HG03558 (cell line): ENCODE results near the gene PCBP3.

Experiments
- ATAC-seq: cut with Tn5 transposase; IDR thresholded peaks from one replicate; pipeline ENCODE4 v1.9.1; 2021; ENCODE audit warnings: moderate number of reproducible peaks; ENCODE audit not compliant: unreplicated experiment; ENCODE audit errors: extremely low read depth

Gene PCBP3

DNA sequence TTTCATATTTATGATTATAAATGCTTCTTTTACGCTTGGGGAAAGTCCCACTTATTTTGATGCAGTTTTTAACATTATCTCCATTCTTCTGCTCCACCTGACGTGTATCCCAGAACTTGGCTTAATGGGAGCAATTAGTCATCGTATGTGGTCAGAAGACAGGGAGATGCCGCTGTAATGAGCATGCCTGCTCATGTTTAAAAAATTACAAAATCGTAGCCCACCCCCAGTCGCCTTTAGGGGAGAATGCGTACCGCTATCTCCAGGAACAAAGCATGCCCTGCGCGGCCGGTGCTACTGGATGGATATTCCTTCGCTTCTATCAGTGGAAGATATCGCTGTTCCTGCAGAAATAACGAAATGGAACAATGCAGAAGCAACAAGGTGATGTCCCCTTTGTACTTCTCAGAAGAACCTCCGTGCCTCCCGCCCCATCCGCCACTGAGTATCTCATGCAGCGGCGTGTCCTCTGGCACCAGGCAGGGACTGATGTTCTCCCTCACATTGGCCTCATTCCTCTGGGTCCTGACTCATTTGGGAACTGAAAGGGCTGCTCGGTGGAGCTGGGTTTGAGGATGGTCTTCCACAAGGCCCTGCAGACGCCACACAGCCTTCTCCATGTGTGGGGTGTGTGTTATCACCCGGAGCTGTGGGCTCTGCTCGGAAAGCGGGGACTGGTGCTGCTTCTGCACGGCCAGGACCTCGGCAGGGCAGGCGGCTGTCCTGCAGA lies 221.7 kb downstream of the PCBP3 start:
- no peak for ATAC-seq

- ATAC-seq, result no peak
Measured at GRCh38 chr21:45866551-45866950, 223.0 kb downstream of the PCBP3 start.

- no peak for ATAC-seq
Measured at GRCh38 chr21:45867041-45867666, 223.6 kb downstream of the PCBP3 start.

GRCh38 chr21:45867671-45868081 lies 224.2 kb downstream of the PCBP3 start:
- ATAC-seq, result no peak

- ATAC-seq, result no peak
Measured at GRCh38 chr21:45868086-45868485, 224.6 kb downstream of the PCBP3 start.

DNA sequence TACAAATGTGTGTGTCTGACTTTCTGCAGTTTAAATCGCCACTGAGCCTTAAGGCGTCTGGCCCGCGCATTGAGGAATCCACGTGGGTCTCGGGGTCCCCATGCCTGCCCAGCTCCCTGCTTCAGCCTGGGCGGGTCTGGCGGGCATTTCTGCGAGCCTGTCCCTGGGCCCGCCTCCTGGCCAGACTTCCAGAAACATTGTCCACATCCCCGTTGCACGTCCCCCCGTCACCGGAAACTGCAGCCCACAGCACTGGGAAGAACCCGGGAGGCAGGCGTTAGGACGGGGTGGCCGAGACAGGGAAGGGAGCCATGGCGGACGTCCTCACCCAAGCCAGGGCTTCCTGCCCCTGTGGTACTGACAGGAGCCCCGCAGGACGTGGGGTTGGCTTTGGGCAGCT lies 225.0 kb downstream of the PCBP3 start:
- no peak for ATAC-seq

GRCh38 chr21:45869121-45870007 lies 225.8 kb downstream of the PCBP3 start:
- no peak for ATAC-seq

DNA sequence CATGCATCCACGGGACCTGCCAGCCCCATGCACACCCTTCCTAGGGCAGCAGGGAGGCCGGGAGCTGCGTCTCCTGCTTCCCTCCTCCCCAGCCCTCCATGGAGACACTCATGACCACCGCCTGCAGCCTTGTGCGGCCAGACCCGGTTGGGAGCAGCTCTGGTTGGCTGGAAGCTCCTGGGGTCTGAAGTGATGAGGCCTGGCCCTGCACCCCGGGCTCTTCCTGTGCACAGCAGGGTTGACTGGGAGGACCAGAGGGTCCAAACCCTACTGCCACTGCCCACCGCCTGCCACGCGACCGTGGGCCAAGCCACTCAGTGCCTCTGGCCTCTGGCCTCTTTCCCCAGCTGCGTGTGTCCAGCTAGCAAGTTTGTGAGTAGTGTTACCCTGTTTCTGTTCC lies 226.9 kb downstream of the PCBP3 start:
- ATAC-seq, result no peak

DNA sequence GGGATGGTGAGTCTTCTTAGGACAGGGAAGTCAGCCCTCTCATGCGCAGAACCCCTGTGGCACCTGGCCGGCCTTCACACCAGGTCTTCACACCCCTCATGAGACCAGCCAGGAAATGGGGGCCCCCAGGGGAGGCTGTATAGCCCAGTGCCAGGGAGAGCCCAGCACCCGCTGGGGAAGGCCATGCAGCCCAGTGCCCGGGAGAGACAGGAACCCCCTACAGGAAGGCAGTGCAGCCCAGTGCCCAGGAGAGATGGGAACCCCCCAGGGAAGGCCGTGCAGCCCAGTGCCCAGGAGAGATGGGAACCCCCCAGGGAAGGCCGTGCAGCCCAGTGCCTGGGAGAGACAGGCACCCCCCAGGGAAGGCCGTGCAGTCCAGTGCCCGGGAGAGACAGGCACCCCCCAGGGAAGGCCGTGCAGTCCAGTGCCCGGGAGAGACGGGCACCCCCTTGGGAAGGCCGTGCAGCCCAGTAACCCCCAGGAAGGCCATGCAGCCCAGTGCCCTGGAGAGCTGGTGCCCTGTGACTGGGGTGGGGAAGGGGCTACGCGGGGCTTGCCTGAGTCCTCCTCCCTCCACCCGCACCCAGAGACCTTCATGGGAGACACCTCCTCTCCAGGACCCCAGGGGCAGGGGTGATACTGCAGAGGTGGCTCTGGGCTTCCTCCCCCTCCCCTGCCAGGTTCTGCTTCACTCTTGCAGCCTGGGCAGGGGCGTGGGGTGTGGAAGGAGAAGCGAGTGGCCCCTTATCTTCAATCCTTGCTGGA lies 227.5 kb downstream of the PCBP3 start:
- ATAC-seq, result no peak

DNA sequence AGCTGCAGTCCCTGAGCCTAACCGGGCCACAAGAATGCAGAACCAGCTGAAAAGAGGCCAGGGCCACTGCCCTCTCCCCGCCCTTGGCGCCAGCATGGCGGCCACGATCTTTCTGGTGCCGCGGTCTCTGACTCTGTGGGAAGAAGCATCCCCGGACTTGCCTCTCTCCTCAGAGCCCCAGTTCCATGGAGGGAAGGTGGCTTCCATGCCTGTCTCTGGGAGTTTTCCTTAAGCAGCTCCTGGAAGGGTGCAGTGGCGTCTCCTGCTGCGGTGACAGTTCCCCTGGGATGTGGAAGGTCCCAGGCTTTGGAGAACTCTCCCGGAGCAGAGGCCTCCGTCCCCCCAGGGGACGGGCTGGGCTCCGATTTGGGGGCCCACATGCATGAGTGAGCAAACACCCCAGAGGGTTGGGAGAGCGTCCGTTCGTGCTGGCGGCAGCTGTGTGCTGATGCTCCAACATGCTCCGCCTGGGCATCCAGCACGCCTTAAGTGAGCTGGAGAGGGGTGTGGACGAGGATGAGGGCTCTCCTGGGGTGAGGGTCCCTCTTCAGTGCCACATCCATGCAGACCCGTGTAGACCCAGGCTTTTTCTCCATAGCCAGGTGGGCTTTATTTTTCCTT lies 228.2 kb downstream of the PCBP3 start:
- ATAC-seq, result no peak

GRCh38 chr21:45872471-45872870 lies 228.9 kb downstream of the PCBP3 start:
- no peak for ATAC-seq

GRCh38 chr21:45872902-45873301 lies 229.4 kb downstream of the PCBP3 start:
- ATAC-seq, result no peak

- ATAC-seq, result no peak
Measured at GRCh38 chr21:45873418-45873817, 229.9 kb downstream of the PCBP3 start.

DNA sequence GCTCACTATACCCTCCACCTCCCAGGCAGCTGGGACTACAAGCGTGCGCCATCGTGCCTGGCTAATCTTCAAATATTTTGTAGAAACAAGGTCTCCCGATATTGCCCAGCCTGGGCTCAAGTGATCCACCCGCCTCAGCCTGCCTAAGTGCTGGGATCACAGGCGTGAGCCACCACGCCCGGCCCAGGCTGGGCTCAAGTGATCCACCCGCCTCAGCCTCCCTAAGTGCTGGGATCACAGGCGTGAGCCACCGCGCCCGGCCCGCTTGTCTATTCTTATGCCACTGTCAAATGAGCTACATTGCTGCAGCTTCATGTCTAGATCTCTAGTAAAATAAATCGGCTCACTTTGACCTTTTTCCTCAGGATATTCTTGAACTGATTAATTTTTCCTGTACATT lies 230.3 kb downstream of the PCBP3 start:
- no peak for ATAC-seq

DNA sequence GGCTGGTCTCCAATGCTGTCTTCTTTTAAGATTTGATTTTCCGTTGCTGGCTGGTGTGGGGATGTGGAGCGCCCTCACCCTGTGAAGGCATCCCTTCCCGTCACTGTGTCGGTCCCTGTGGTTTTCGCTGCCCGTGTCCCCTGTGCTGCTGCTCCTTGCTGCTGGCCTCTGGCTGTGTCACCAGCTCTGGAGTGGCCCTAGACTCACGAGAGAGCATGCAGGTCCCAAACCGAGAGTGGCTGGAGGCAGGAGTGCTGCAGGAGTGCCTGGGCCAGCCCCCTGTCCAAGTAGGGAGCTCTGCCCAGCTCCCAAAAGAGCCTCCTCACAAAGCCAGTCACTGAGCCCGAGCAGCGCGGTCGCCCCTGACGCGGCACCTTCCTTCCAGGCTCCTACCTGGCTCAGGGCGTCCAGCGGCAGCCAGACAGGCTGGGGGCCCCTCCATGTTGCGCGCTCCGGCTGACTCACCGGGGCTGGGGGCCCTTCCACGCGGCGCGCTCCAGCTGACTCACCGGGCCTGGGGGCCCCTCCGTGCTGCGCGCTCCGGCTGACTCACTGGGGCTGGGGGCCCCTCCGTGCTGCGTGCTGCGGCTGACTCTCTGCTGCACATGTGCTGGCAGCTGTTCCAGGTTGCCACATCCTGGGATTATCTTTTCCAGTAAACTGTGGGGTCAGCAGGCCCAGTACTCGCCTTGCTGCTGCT lies 231.3 kb downstream of the PCBP3 start:
- no peak for ATAC-seq

DNA sequence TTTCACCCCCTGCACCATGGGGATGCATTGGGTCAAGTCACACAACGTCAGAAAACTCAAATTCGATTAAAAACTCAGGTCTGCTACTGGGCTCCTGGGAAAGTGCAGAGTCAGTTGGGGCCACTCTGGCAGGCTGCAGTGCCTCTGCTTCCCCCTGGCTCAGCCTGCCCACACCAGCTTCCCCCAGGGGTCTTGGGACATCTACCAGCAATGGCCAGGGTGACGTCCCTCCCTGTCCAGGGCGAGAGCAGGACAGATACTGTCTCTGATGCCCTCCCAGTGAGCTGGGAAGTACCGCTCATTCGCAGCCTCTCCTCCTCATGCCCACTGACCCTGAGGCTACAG lies 231.9 kb downstream of the PCBP3 start:
- ATAC-seq, result no peak

- no peak for ATAC-seq
Measured at GRCh38 chr21:45875881-45876280, 232.4 kb downstream of the PCBP3 start.

- ATAC-seq, result no peak
Measured at GRCh38 chr21:45876381-45877170, 233.1 kb downstream of the PCBP3 start.

DNA sequence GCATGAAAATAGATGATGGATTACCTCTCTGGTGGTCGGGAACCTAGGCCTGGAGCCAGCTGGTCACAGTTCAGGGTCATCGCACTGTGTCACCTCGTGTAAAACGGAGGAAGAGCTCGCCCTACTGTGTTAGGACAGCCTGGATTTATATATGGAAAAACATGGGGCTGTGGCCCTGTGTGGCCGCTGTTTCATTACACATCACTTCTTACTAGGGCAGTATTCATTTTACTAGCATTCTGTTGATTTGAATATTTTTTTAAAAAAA lies 233.6 kb downstream of the PCBP3 start:
- no peak for ATAC-seq
